K562 (cell line): ENCODE results near the gene EIPR1.

Experiments used
- CTCF ChIP-seq, 3 experiments: IDR thresholded peaks in 2 of 3; conservative IDR thresholded peaks in 1 of 3; 2 replicates each; pipeline ENCODE4 v1.5.1; 2011 to 2012; ENCODE audit warnings: low read length in 3 of 3, mild to moderate bottlenecking in 3 of 3, control low read depth in 2 of 3, improper control_type of control experiment in 1 of 3, inconsistent platforms in 1 of 3, low read depth in 1 of 3, mixed read lengths in 1 of 3, moderate library complexity in 1 of 3; ENCODE audit not compliant: insufficient read depth in 2 of 3
- HES1 ChIP-seq: fragments of 450-650 bp; IDR thresholded peaks from 2 replicates; pipeline ENCODE4 v1.6.1; 2016; ENCODE audit warnings: low read depth, mild to moderate bottlenecking, moderate library complexity
- MAFF ChIP-seq: IDR thresholded peaks from 2 replicates; pipeline ENCODE4 v1.6.1; 2012; ENCODE audit warnings: low read length, improper control_type of control experiment
- MAX ChIP-seq: sonication (generic); formaldehyde crosslinking; IDR thresholded peaks from 2 replicates; pipeline ENCODE4 v1.9.0; 2022; ENCODE audit warnings: mild to moderate bottlenecking, missing genetic modification reagents
- NCOA1 ChIP-seq: fragments of 450-650 bp; IDR thresholded peaks from 2 replicates; pipeline ENCODE4 v1.6.1; 2016; ENCODE audit warnings: low read depth
- NFIC ChIP-seq: fragments of 450-650 bp; IDR thresholded peaks from 2 replicates; pipeline ENCODE4 v1.6.1; 2017; ENCODE audit warnings: mild to moderate bottlenecking, inconsistent platforms
- POLR2B ChIP-seq: fragments of 450-650 bp; IDR thresholded peaks from 2 replicates; pipeline ENCODE4 v1.6.1; 2018; ENCODE audit warnings: low read depth; ENCODE audit not compliant: partially characterized antibody
- PRDM10 ChIP-seq: fragments of 450-650 bp; IDR thresholded peaks from 2 replicates; pipeline ENCODE4 v1.6.1; 2018; ENCODE audit not compliant: partially characterized antibody
- PRPF4 ChIP-seq: fragments of 200-400 bp; formaldehyde crosslinking; IDR thresholded peaks from one replicate; pipeline ENCODE4 v1.6.1; 2017; ENCODE audit warnings: low read length, low read depth, mild to moderate bottlenecking; ENCODE audit not compliant: insufficient read depth, poor library complexity, severe bottlenecking
- RAD21 ChIP-seq, 2 experiments: fragments of 250-450 bp in 1 of 2; fragments of 450-650 bp in 1 of 2; sonication (Bioruptor Pico) in 1 of 2; formaldehyde crosslinking in 1 of 2; IDR thresholded peaks in 1 of 2; conservative IDR thresholded peaks in 1 of 2; 2 replicates each; pipeline versions ENCODE4 v1.4.0 to v1.8.0; 2020 to 2022; ENCODE audit warnings: mild to moderate bottlenecking in 2 of 2, moderate library complexity in 1 of 2
- SAFB2 ChIP-seq: fragments of 200-400 bp; formaldehyde crosslinking; IDR thresholded peaks from 2 replicates; pipeline ENCODE4 v1.6.1; 2018; ENCODE audit warnings: borderline replicate concordance, low read length, low read depth, moderate library complexity; ENCODE audit not compliant: severe bottlenecking
- USF2 ChIP-seq: sonication (generic); formaldehyde crosslinking; IDR thresholded peaks from 2 replicates; pipeline ENCODE4 v1.5.0; 2020; ENCODE audit warnings: missing genetic modification reagents
- ZNF551 ChIP-seq: fragments of 250-450 bp; sonication (Bioruptor Pico); IDR thresholded peaks from 2 replicates; pipeline ENCODE4 v1.5.0; 2021; ENCODE audit warnings: mild to moderate bottlenecking, moderate library complexity

GRCh38 chr2:3398857-3399256, 21.2 kb upstream of the EIPR1 start:
- TF ChIP-seq HES1 = no peak
- no peak for TF ChIP-seq RAD21 (CRISPR knock-in tag; conservative IDR thresholded peaks at IDR 0.05 in 1 of 2, IDR thresholded peaks at IDR 0.05 in 1 of 2)
- no peak for TF ChIP-seq CTCF (IDR thresholded peaks at IDR 0.05 in 2 of 3, conservative IDR thresholded peaks at IDR 0.05 in 1 of 3; ENCODE audit: insufficient read depth in 2 of 3, low read depth in 1 of 3, low read length in 3 of 3)
- TF ChIP-seq MAX = no peak
- TF ChIP-seq PRDM10 = no peak
- TF ChIP-seq NCOA1 = no peak
- no peak for TF ChIP-seq POLR2B
- TF ChIP-seq PRPF4 = no peak
- no peak for TF ChIP-seq MAFF
- no peak for TF ChIP-seq USF2
- no peak for TF ChIP-seq NFIC
- TF ChIP-seq ZNF551 (CRISPR knock-in tag) = no peak
- TF ChIP-seq SAFB2 = no peak
